Effector memory CD8-positive, alpha-beta T cell (primary cell): ENCODE measurements around the gene KIF2A.

Source experiments
- ATAC-seq: fragments of 150-1000 bp; cut with Tn5 transposase; replicated peaks from 2 replicates; pipeline ENCODE4 v1.10.0; 2021; ENCODE audit warnings: mild to moderate bottlenecking, moderate library complexity
- DNase-seq, 3 experiments: peaks; one replicate each; pipeline ENCODE4 v3.0.0; 2021
- H3K27ac Mint-ChIP-seq, 2 donors: one replicate each; pipeline ENCODE4 v1.8.0; 2022; ENCODE audit warnings: mild to moderate bottlenecking in 2 of 2, mixed read lengths in 2 of 2, moderate library complexity in 2 of 2
- H3K27me3 Mint-ChIP-seq, 2 donors: one replicate each; pipeline ENCODE4 v1.8.0; 2022; ENCODE audit warnings: mixed read lengths in 2 of 2
- H3K36me3 Mint-ChIP-seq: one replicate; pipeline ENCODE4 v1.8.0; 2022; ENCODE audit warnings: mild to moderate bottlenecking, moderate library complexity, mixed read lengths; ENCODE audit not compliant: insufficient read depth
- H3K4me1 Mint-ChIP-seq, 2 donors: one replicate each; pipeline ENCODE4 v1.8.0; 2022; ENCODE audit warnings: low read depth in 2 of 2, mixed read lengths in 2 of 2
- H3K4me3 Mint-ChIP-seq, 2 donors: one replicate each; pipeline ENCODE4 v1.8.0; 2022; ENCODE audit warnings: mild to moderate bottlenecking in 2 of 2, mixed read lengths in 2 of 2, moderate library complexity in 2 of 2
- H3K9me3 Mint-ChIP-seq, 2 donors: one replicate each; pipeline ENCODE4 v1.8.0; 2022; ENCODE audit warnings: mixed read lengths in 2 of 2

Gene KIF2A

DNA sequence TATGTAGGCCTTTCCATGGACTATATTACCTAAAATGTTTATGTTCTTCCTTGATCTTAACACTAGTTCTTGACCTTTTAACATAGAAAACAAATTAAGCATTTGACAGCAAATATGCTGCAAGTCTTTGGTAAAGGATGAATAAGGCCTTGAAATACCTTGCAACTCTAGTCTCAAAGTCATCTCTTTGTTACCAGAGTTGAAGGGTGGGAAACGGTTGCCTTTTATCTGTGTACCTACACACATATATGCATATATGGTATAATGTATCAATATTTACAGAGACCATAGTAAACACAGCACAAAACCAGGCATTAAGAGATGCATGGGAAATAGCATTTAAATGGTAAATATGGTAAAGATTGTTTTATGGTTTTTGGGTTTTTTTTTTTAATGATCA, 16.5 kb downstream of the KIF2A start:
- Mint-ChIP-seq H3K9me3 (no peaks in the 10 kb centered on the region), H3K27ac (no peak overlapping the region), H3K36me3 (peaks cover 54% of the 10 kb centered on the region), H3K27me3 (no peaks in the 10 kb centered on the region), H3K4me1 (peaks cover 65 to 82% of the 10 kb centered on the region in 2 donors), H3K4me3 (peak overlapping the region in 1 of 2 donors; percentile 27)
- ATAC-seq, result no peak
- no peak for DNase-seq

DNA sequence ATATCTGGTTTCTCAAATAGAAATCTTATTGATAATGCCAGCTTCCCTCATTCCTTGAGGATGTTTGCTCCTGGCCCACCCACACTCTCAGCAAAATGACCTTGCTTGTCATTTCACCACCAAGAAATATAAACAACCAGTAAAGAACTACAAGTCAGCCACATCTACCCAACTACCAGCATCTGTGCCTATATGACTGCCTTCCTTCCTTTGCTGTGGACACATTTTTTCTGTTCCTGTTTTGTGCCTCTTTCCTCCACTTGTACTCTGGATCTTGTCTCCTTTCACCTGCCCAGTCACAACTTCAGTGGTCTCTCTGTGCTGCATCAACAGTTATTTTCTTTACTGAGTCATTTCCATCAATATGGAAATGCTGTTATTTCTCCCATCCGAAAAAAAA, 20.3 kb downstream of the KIF2A start:
- H3K36me3 Mint-ChIP-seq, result peaks cover 52% of the 10 kb centered on the region
- H3K4me1 Mint-ChIP-seq, result peaks cover 60 to 80% of the 10 kb centered on the region in 2 donors
- H3K9me3 Mint-ChIP-seq, result no peaks in the 10 kb centered on the region
- peak overlapping the region; percentile 15 to 69 for H3K4me3 Mint-ChIP-seq
- H3K27ac Mint-ChIP-seq, result peak overlapping the region; percentile 62 to 87
- no peak for ATAC-seq
- H3K27me3 Mint-ChIP-seq, result no peaks in the 10 kb centered on the region
- DNase-seq, result no peak

DNA sequence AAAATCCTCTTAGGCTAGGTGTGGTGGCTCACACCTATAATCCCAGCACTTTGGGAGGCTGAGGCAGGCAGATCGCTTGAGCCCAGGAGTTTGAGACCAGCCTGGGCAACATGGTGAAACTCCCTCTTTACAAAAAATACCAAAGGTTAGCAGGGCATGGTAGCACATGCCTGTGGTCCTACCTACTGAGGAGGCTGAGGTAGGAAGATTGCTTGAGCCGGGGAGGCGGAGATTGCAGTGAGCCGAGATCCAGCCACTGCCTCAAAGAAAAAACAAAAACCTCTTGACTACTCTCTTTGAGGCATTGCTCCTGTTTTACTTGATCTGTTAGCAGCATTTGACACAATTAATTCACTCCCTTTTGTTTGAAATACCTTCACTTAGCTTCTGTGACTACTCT, 20.7 kb downstream of the KIF2A start:
- no peaks in the 10 kb centered on the region for H3K27me3 Mint-ChIP-seq
- no peaks in the 10 kb centered on the region for H3K9me3 Mint-ChIP-seq
- peak overlapping the region; percentile 15 to 69 for H3K4me3 Mint-ChIP-seq
- H3K4me1 Mint-ChIP-seq, result peaks cover 56 to 78% of the 10 kb centered on the region in 2 donors
- peak overlapping the region; percentile 62 to 87 for H3K27ac Mint-ChIP-seq
- no peak for DNase-seq
- no peak for ATAC-seq
- peaks cover 48% of the 10 kb centered on the region for H3K36me3 Mint-ChIP-seq

DNA sequence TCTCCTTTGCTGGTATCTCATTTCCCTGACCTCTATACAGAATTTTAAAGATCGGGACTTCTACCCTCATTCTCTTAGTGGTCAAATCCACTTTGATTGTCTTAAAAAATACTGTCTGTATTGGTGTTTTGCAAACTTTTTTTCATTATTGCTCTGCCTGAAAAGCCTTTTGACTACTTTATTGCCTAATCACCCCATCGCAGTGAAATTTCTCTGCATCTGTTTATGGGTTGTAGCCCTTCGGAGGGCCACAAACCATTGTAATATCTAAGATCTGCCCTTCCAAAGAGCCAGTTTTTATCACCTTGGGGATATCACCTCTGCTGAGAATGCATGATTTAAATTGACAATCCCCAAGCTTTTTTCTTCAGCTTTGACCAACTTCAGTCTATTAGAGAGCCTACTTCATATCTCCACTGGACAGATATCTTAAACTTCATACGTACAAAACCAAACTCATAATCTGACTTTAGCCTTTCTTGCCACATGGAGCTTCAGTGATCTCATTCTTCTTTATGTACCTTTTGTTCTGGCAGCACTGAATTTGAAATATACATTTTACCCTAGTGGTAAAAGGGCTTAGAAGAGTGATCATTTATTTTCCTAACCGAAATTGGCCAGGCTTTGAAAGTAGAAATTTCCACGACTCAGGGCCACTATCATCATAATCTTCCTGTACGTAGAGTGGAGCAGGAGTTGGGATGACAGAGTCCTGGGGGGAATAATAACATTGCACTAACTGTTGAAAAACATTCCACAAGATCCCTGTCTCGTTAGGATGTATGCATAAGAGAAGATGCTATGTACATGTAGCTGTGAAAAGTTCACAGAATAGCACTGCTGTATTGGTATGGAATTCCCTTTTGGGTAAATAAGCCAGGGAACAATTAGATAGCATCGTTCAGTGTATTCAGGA, 21.4 kb downstream of the KIF2A start:
- Mint-ChIP-seq H3K4me3 (peak overlapping the region; percentile 20 to 69), H3K9me3 (no peaks in the 10 kb centered on the region), H3K27me3 (no peaks in the 10 kb centered on the region), H3K27ac (peak overlapping the region; percentile 62 to 87), H3K4me1 (peaks cover 52 to 75% of the 10 kb centered on the region in 2 donors), H3K36me3 (peaks cover 42% of the 10 kb centered on the region)
- DNase-seq (no peak), ATAC-seq (no peak)

DNA sequence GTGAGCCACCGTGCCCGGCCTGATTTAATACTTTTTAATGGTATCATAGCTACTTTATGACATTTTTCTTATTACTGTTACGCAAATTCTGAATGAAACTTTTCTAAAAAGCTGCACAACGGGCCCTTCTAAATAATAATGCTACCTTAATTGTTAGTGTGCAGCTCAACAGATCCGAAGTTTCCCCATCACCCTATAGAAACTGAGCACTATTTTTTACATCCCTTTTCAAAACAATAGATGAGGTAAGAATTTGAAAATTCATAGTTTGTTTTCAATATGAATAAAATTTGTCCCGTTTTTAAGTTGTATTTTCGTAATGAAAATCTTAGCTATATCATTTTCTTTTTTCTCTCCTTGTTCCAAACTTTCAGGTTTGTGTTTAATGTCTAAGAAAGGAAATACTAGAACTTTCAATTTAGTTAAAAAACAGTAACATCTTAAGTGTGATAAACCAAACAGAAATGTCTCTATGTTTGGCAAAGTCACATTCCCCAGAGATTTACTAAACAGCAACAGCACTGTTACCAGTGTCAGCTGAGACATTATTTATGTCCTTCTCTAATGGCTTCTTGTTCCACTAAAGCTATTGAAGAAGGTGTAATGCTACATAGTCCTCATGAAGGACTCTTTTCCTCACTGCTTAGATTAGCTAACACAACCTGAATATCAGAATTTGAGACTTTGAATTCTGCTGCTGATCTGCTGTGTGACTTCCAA, 22.9 kb downstream of the KIF2A start:
- ATAC-seq (no peak), DNase-seq (no peak)
- no peaks in the 10 kb centered on the region for H3K9me3 Mint-ChIP-seq
- peaks cover 31% of the 10 kb centered on the region for H3K36me3 Mint-ChIP-seq
- H3K27me3 Mint-ChIP-seq, result no peaks in the 10 kb centered on the region
- peak overlapping the region; percentile 23 to 69 for H3K4me3 Mint-ChIP-seq
- peaks cover 60 to 83% of the 10 kb centered on the region in 2 donors for H3K4me1 Mint-ChIP-seq
- peak overlapping the region; percentile 83 to 90 for H3K27ac Mint-ChIP-seq

DNA sequence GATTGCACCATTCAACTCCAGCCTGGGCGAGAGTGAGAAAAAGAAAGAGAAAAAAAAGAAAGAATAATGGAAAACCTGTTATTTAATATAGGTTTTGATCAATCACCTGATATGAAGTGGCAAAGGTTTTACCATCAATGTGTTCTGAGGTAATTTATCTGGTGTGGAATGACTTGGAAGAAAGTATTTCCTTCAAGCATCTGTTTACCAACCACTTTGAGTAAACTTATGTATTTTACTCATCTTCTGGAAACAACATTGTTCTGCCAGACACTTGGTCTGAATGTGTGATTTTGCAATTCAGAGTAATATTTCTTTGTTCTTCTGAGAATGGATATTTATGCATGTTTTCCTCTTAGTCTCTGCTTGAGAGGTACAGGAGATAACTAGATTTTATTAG, 24.3 kb downstream of the KIF2A start:
- ATAC-seq (no peak), DNase-seq (no peak)
- Mint-ChIP-seq H3K27ac (peak overlapping the region; percentile 83 to 90), H3K4me3 (peak overlapping the region; percentile 54 to 72), H3K4me1 (peaks cover 62 to 81% of the 10 kb centered on the region in 2 donors), H3K27me3 (no peaks in the 10 kb centered on the region), H3K36me3 (peaks cover 28% of the 10 kb centered on the region), H3K9me3 (no peaks in the 10 kb centered on the region)

DNA sequence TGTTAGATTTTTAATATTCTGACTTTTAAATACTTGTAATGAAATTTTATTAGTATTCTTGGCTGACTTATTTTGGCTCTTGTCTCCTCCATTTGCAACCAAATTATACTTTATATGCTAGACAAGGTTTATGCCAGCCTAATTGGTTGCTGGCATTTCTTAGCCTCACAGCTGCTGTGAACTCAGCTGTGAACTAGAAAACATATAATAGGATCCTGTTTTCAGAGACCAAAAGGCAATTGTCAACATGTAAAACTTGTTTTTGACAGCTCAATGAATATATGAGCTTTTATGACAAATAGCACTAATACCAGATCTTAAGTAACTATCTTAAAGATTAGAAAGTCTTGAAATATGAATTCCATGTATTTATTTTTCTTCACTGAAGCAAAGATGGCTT, 25.9 kb downstream of the KIF2A start:
- H3K4me1 Mint-ChIP-seq, result peaks cover 56 to 70% of the 10 kb centered on the region in 2 donors
- DNase-seq, result no peak
- no peak for ATAC-seq
- no peak overlapping the region for H3K4me3 Mint-ChIP-seq
- H3K36me3 Mint-ChIP-seq, result peaks cover 21% of the 10 kb centered on the region
- H3K27me3 Mint-ChIP-seq, result no peaks in the 10 kb centered on the region
- H3K27ac Mint-ChIP-seq, result peak overlapping the region in 1 of 2 donors; percentile 44
- no peaks in the 10 kb centered on the region for H3K9me3 Mint-ChIP-seq

DNA sequence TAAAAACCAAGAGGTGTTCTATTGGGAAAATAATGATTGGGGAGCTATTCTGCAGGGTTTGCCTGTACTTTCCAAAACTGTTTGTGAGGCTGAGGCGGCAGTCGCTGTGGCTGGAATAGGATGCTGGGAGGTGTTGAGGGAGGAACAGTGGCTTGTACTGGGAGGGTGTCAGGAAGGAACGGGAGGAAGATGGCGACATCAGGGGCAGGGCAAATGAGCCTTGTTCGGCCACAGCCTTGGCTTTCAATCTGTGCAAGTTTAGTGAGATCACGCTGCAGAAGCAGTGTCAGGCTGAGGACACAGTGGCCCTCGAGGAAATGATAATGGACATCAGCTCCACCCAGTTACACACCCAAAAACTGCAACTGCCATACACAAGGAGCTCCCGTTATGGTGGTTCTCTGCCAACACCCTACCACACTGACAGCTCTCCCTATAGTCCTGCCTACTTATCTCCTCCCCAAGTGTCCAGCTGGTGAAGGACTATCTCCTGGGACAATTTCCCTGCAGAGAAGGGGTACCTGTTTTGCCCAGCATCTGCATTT, 27.3 kb downstream of the KIF2A start:
- Mint-ChIP-seq H3K36me3 (peaks cover 22% of the 10 kb centered on the region), H3K9me3 (no peaks in the 10 kb centered on the region), H3K27me3 (no peaks in the 10 kb centered on the region), H3K4me3 (peak overlapping the region in 1 of 2 donors; percentile 43), H3K27ac (peak overlapping the region; percentile 77 to 91), H3K4me1 (peaks cover 48 to 64% of the 10 kb centered on the region in 2 donors)
- no peak for ATAC-seq
- no peak for DNase-seq

DNA sequence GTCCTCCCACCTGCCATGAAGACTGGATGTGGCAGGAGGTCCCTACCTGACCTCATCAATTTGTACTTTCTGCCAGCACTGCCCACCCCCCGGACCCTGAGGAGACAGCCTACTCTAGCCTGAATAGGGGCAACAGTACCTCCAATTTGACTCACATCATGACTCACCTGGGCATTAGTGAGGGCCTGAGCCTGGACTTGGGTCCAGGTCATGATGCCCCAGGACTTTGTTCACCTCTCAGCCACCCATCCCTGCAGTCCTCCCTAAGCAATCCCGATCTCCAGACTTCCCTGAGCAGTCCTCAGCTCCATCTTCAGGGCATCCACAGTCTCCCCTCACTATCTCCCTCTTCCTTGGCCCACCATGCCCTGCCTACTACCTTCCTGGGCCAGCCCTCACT, 28.1 kb downstream of the KIF2A start:
- Mint-ChIP-seq H3K36me3 (peaks cover 22% of the 10 kb centered on the region), H3K9me3 (no peaks in the 10 kb centered on the region), H3K4me3 (no peak overlapping the region), H3K27ac (peak overlapping the region; percentile 77 to 91), H3K27me3 (no peaks in the 10 kb centered on the region), H3K4me1 (peaks cover 45 to 64% of the 10 kb centered on the region in 2 donors)
- no peak for DNase-seq
- no peak for ATAC-seq

DNA sequence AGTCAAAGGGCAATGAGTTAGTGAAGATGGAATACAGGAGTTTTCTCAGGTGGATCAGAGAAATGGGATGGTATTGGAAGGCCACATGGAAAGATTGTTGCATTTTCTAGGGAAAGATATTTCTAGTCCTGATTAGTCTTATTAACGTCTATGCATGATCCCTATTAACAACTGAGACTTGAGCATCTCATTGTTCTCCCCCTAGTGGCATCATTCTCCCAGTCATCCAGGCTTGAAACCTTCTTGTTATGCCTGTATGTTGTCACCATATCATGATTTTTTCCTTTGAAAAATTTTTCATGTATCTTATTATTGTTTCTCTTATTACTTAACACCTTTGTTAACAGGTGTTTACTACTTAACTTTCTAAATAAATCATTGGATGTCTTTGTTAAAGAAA, 34.4 kb downstream of the KIF2A start:
- peaks cover 8% of the 10 kb centered on the region for H3K36me3 Mint-ChIP-seq
- no peaks in the 10 kb centered on the region for H3K27me3 Mint-ChIP-seq
- ATAC-seq (peak; percentile 43), DNase-seq (no peak)
- no peaks in the 10 kb centered on the region for H3K9me3 Mint-ChIP-seq
- no peak overlapping the region for H3K27ac Mint-ChIP-seq
- peaks cover 43 to 57% of the 10 kb centered on the region in 2 donors for H3K4me1 Mint-ChIP-seq
- H3K4me3 Mint-ChIP-seq, result peak overlapping the region in 1 of 2 donors; percentile 0

DNA sequence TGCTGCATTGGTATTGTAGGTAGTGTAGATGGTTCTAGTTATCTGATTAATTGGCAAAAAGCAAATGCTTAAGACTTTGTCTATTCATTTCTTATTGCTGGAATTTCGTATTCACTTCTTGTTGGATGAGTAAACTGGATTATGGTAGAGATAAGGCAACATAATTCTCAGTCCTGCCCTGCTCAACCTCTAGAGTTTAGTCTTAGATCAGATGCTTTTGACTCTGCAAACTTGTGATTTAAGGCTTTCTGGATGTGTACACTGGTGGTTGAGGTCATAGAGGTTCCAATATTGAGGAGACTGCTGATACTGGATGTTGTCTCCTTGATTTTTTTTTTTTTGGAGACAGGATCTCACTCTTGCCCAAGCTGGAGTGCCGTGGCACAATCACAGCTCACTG, 35.0 kb downstream of the KIF2A start:
- H3K9me3 Mint-ChIP-seq, result no peaks in the 10 kb centered on the region
- H3K27ac Mint-ChIP-seq, result peak overlapping the region; percentile 65 to 93
- peaks cover 41 to 54% of the 10 kb centered on the region in 2 donors for H3K4me1 Mint-ChIP-seq
- ATAC-seq (no peak), DNase-seq (no peak)
- H3K36me3 Mint-ChIP-seq, result peaks cover 8% of the 10 kb centered on the region
- peak overlapping the region; percentile 68 to 78 for H3K4me3 Mint-ChIP-seq
- no peaks in the 10 kb centered on the region for H3K27me3 Mint-ChIP-seq

DNA sequence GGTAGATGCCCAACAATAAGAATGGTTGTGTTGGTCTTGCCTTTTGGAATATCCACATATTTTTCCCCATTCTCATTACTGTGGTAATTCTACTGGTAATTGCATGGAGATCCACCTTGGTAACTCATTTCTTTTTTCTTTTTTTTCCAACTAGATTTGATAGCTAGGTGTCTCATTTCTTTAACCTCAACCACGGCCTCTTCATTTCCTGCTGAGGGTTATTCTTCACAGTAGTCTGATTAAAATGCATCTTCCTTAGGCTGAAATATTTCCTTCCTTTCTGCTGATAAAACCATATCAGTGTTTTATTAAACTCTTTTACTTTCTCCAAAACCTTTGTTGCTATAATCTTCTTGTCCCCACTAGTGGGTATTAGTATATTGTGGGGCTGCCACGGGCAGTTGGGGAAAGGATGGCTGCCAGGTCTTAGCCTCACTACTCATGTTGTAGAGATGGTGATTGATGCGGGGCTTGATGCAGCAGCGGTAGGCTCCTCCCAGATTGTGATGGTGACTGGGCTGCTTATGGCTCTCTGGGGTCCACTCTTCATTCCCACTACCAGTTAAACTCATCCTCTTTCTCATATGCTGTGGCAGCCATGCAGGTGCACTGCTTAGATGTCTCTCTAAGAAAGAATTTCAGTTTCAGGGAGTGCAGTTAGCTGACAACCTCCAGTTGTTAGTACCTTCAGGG, 35.9 kb downstream of the KIF2A start:
- ATAC-seq (peak; percentile 71), DNase-seq (no peak)
- Mint-ChIP-seq H3K36me3 (peaks cover 8% of the 10 kb centered on the region), H3K4me3 (peak overlapping the region; percentile 68 to 78), H3K27me3 (no peaks in the 10 kb centered on the region), H3K9me3 (no peaks in the 10 kb centered on the region), H3K27ac (peak overlapping the region; percentile 65 to 93), H3K4me1 (peaks cover 37 to 54% of the 10 kb centered on the region in 2 donors)

DNA sequence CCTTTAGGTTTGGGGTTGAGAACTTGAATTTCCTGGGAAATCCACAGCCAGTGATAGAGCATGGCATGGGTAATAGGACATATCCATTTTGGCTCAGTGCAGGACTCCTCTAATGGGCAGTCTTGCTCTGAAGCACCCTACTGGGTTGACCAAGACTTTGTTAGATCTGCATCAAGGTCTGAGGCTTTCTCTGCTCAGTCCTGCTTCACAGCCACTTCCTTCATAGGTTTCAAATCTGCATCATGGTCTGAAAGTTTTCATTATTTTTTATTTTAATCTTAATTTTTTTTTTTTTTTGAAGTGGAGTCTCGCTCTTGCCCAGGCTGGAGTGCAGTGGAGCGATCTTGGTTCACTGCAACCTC, 36.5 kb downstream of the KIF2A start:
- H3K4me1 Mint-ChIP-seq, result peaks cover 35 to 57% of the 10 kb centered on the region in 2 donors
- ATAC-seq, result no peak
- H3K27ac Mint-ChIP-seq, result peak overlapping the region; percentile 65 to 93

More for the DNA sequence above, 36.5 kb downstream of the KIF2A start:
- Mint-ChIP-seq H3K27me3 (no peaks in the 10 kb centered on the region), H3K4me3 (peak overlapping the region; percentile 68 to 78), H3K9me3 (no peaks in the 10 kb centered on the region), H3K36me3 (peaks cover 5% of the 10 kb centered on the region)
- no peak for DNase-seq
